NCI-H345 (cell line): ENCODE results near the gene NOX5.
"Not testable (repeated sequence)": the region's sequence is repeated elsewhere in the genome, so short reads cannot be mapped to it uniquely, and the experiment has no call there.

Source experiments
- DNase-seq: peaks from one replicate; lab custom pipeline; 2025; lab: John Stamatoyannopoulos, UW

NOX5 gene, protein sequence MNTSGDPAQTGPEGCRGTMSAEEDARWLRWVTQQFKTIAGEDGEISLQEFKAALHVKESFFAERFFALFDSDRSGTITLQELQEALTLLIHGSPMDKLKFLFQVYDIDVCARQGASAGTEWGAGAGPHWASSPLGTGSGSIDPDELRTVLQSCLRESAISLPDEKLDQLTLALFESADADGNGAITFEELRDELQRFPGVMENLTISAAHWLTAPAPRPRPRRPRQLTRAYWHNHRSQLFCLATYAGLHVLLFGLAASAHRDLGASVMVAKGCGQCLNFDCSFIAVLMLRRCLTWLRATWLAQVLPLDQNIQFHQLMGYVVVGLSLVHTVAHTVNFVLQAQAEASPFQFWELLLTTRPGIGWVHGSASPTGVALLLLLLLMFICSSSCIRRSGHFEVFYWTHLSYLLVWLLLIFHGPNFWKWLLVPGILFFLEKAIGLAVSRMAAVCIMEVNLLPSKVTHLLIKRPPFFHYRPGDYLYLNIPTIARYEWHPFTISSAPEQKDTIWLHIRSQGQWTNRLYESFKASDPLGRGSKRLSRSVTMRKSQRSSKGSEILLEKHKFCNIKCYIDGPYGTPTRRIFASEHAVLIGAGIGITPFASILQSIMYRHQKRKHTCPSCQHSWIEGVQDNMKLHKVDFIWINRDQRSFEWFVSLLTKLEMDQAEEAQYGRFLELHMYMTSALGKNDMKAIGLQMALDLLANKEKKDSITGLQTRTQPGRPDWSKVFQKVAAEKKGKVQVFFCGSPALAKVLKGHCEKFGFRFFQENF

DNA sequence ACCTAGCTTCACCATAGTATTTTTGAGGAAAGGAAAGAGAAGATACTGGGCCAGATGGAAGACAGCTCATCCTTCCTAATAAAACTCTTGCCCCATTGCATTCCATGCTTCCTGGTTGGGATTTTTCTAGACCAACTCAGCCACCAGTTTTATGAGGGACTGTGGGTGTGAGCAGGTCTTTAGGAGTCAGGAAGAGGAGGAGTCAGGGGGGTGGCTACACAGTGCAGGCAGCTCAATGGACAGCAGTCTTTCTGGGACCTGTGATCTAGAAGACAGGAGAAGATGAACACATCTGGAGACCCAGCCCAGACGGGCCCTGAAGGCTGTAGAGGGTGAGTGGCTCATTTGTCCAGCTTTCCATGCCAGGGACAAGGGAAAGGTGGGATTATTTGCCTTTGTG is at the start of gene NOX5:
Gene NOX5 (plus strand): TSS at position 242 of the 400 bp plus-strand sequence. CDS start 41 bp downstream, at position 283.
- no peak for DNase-seq

GRCh38 chr15:68966996-68967395 is 47.5 kb upstream of the NOX5 start:
- no peak for DNase-seq

DNA sequence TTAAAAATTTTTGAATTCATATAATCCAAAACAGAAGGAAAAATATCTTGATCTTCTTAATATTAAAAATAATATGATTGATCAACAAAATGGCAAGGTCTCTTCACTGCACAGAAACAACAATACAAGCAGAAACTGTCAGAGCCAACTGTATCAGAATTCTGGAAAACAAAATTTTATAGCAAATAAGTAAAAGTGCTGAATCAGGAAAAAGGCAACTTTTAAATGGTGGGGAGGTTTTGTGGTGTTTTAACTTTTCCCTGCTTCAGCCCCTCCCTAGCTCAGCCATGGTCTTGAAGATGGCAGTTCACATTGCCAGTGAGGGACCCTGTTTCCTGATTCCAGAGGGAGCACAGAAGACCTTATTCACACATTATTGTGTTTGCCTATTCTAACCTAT is 46.5 kb upstream of the NOX5 start:
- DNase-seq = no peak

DNA sequence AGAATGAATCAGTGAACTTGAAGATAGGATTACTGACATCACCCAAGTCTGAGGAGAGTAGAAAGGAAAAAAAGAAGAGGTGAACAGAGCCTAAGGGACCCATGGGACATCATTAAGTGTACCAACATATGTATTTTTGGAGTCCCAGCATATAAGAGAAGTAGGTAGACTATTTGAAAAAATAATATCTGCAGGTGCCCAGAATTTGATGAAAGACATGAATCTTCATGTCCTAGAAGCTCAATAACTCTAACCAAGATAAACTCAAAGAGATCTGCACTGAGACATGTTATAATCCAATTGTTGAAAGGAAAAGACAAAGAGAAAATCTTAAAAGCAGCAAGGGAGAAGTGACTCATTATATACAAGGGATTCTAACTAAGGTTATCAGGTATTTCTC is 45.2 kb upstream of the NOX5 start:
- DNase-seq = no peak

DNA sequence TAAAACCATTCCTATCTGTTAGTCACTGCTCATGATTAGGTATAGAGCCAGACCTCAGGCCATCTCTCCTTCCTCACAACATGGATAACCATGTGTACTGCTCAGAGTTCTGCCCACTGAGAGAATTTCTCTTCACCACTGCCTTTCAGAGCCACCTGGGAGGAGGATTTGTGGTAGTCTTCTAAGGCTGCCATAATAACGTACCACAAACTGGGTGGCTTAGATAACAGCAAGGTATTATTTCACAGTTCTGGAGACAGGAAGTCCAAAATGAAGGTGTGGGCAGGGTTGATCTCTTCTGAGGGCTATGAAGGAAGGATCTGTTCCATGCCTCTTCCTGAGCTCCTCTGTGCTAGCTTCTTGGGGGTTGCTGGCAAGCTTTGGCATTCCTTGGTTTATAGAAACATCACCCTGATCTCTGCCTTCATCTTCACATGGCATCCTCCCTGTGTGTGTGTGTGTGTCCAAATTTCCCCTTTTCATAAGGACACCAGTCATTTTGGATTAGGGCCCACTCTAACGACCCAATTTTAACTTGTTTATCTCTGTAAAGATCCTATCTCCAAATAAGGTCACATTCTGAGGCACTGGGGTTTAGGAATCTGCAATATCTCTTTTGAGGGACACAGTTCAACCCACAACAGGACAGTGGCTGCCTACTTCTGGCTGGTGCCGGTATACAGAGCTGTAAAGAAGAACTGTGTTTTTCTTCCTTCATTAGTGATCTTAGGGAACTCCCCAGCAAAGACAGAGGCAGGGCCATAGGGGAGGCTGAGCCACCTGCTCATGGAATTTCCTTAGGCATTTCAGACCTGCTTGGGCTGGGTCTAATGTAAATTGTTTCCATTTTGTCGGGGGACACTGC is 42.1 kb upstream of the NOX5 start:
- DNase-seq = no peak

DNA sequence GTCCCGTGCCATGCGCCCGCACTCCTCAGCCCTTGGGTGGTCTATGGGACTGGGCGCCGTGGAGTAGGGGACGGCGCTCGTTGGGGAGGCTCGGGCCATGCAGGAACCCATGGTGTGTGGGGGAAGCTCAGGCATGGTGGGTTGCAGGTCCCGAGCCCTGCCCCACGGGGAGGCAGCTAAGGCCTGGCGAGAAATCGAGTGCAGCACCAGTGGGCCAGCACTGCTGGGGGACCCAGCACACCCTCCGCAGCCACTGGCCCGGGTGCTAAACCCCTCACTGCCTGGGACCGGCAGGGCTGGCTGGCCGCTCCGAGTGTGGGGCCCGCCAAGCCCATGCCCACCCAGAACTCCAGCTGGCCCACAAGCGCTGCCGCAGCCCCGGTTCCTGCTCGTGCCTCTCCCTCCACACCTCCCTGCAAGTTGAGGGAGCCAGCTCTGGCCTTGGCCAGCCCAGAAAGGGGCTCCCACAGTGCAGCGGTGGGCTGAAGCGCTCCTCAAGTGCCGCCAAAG is 38.8 kb upstream of the NOX5 start:
- DNase-seq = not testable (repeated sequence)

DNA sequence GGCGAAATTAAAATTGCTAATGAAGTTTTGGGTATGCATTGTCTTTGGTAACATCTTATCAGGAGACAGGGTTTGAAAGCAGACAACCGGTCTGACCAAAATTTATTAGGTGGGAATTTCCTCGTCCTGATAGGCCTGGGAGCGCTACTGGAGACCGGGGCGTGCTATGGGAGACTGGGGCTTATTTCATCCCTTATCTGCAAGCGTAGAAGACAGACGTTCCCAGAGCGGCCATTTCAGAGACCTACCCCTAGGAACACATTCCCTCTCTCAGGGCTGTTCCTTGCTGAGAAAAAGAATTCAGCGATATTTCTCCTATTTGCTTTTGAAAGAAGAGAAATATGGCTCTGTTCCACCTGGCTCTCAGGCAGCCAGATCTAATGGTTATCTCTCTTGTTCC is 37.1 kb upstream of the NOX5 start:
- not testable (repeated sequence) for DNase-seq

GRCh38 chr15:68979006-68979405 is 35.5 kb upstream of the NOX5 start:
- no peak for DNase-seq

DNA sequence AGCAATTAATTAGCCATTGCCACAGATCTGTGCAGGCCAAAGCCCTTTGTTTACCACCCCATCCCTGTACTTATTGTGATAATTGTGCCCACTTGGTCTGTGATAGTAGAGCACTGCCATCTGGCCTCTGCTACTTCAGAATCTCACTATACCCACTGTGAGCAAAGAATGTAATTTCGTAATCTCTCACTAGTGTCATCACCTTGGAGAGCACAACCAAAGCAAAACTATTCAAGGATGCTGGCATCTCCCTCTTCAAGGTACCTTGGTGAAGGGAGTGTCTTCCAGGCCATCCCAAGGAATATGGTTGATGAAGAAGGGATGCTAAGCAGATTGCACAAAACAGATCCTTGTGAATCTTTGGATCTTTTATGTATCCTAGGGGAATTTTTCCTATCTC is 34.7 kb upstream of the NOX5 start:
- no peak for DNase-seq

DNA sequence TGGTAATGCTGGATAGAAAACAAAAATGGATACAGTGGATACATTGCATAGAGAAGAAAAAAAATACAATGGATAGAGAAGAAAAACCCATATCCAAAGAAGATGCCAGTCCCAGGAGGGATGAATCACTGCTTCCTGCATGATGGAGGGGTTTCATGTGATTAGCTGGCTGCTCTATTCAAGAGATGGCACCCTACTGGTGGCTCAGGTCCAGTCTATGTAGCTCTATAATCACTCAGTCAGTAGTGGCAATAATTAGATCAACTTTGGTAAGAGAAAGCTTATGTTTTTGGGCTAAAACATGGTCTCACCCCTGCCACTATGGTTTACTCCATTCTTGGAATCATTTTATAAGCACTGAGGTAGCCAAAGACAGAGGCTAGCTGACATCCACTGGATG is 33.7 kb upstream of the NOX5 start:
- DNase-seq = no peak

GRCh38 chr15:68981941-68982340 is 32.6 kb upstream of the NOX5 start:
- DNase-seq = no peak

DNA sequence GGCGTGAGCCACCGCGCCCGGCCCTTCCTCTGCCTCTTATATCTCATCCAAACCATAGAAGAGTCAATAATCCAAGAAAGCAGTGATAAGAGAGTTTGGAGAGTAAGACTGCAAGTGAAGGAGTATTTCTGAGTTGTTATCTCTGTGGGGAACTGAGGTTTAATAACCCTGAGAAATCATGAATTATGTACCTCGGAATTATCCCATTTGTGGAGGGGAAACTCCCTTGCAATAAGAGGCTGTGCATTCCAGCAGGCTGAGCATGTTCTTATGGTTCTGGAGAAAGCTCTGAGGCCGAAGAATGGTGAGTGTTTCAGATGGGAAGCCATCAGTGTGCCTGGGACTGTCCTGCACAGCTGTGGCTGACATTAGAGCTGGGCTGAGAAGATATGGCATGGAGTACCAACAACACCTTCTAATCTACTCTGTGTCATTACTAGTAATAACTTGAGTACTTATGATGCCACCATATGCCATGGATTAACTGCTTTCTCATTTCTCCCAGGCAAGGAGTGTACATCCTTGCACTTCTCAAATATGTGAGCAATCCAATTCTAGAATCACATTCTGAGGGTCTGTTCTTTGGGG is 31.4 kb upstream of the NOX5 start:
- DNase-seq = no peak

GRCh38 chr15:68983961-68984481 is 30.5 kb upstream of the NOX5 start:
- DNase-seq = no peak

GRCh38 chr15:68984586-68984985 is 29.9 kb upstream of the NOX5 start:
- DNase-seq = no peak

GRCh38 chr15:68985361-68985891 is 29.1 kb upstream of the NOX5 start:
- no peak for DNase-seq

DNA sequence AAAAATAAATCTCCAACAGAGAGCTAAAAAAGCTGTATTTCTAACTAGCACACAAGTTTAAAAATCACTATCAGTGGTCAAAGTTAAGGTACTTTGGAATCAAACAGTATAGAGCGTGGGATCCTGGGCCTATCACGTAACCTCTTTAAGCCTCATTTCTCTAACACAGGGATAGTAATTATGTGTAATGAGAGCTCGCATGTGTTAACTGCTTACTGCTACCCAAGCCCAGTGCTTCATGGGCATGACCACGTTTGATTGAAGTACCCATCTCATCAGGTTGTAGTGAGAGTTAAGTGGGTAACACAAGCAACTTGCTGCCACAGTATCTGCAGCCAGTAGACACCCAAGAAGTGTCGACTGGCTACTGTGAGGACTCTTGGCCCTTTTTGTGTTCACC is 28.2 kb upstream of the NOX5 start:
- no peak for DNase-seq

DNA sequence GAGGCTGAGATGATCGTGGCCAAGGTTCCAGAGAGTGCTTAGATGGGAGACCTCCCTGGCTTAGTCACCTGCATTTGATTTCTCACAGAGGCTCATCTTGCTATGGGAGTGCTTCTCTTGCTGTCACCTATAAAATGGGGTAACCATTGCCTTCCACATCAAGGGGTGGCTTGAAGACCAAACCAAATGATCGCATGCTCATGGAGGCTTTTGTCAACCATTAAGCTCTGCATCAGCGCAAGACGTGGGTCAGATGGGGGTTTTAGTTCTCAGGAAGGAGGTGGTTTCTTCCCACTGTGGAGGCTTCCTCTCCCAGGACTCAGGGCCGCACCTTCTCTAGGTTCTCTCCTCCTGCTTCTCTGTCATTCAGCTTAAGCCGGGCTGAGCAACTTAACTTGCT is 27.4 kb upstream of the NOX5 start:
- DNase-seq = no peak

DNA sequence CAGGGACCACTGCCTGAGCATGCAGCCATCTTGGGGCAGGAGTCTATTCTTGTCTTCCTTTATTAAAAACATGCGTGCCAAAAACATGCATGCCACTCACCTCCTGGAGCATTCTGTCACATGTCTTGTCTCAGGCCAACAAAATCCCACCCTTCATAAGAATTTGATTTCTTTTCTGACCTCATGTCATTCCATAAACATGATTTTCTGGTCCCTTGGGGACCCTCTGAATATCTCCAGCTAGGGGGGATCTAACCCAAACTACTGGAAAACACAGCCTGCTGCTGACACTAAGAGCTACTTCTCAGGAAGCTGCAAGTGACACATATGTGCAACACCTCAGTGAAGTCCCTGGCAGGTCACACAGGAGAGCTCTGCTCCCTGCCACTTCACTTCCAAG is 26.8 kb upstream of the NOX5 start:
- DNase-seq = no peak

- DNase-seq = no peak
These were observed 24.8 kb upstream of the NOX5 start for GRCh38 chr15:68989541-68990230.

- DNase-seq = no peak
These were observed 24.1 kb upstream of the NOX5 start for GRCh38 chr15:68990231-68990991.
